A549 (cell line): ENCODE data around the gene PRSS22. TPM values are rescaled to one million over a fixed set of nuclear protein-coding genes. Genes with fewer than 3 reads are reported as not detected.
A peak's percentile ranks its signal among the peaks of the same experiment; 100 is the strongest.

Experiments
- ATAC-seq, 2 experiments: fragments of 200-7000 bp in 1 of 2; fragments of >200 bp in 1 of 2; cut with Nextera tagmentation in 1 of 2; cut with Tn5 transposase in 1 of 2; 3 replicates each; pipeline versions ENCODE4 v1.8.0 to v1.9.1; 2018 to 2020; ENCODE audit warnings: mild to moderate bottlenecking in 1 of 2, moderate library complexity in 1 of 2
- CTCF ChIA-PET: fragments of 300-600 bp; sonication (Branson Sonifier 250); formaldehyde crosslinking; extraction: SDS; loops from one replicate; lab custom pipeline; 2021; ENCODE audit warnings: antibody characterized with exemption, inconsistent platforms; lab: Yijun Ruan, JAX
- POLR2A ChIA-PET: fragments of 350-600 bp; formaldehyde crosslinking; extraction: SDS; loops from one replicate; lab custom pipeline; 2021; ENCODE audit warnings: antibody characterized with exemption, inconsistent platforms; lab: Yijun Ruan, JAX
- DNase-seq, 2 experiments: peaks; one replicate each; pipeline versions ENCODE4 v3.0.0 to v3.0.0-alpha.2; 2011 to 2016; ENCODE audit warnings: low read depth in 1 of 2, low spot score in 1 of 2
- FAIRE-seq: peaks from 2 replicates; lab custom pipeline; 2011; peaks lifted over from hg19 to GRCh38; lab: Jason Lieb, UNC
- H3K27ac ChIP-seq, 2 experiments: fragments of >200 bp; sonication (Bioruptor Twin); formaldehyde crosslinking; 3 replicates each; pipeline ENCODE4 v1.5.1; 2016 to 2017
- H3K4me1 ChIP-seq: fragments of >200 bp; sonication (Bioruptor Twin); formaldehyde crosslinking; 3 replicates; pipeline ENCODE4 v1.6.1; 2016
- H3K4me2 ChIP-seq: fragments of >200 bp; sonication (Bioruptor Twin); formaldehyde crosslinking; 3 replicates; pipeline ENCODE4 v1.6.1; 2016
- H3K4me3 ChIP-seq: fragments of >200 bp; sonication (Bioruptor Twin); formaldehyde crosslinking; 3 replicates; pipeline ENCODE4 v1.5.1; 2016
- H3K9me3 ChIP-seq: fragments of >200 bp; sonication (Bioruptor Twin); formaldehyde crosslinking; 3 replicates; pipeline ENCODE4 v1.6.1; 2016
- BCL3 ChIP-seq: fragments of >200 bp; sonication (Bioruptor Twin); formaldehyde crosslinking; IDR thresholded peaks from 3 replicates; pipeline ENCODE4 v1.6.1; 2016
- BHLHE40 ChIP-seq: IDR thresholded peaks from 2 replicates; pipeline ENCODE4 v1.6.1; 2012; ENCODE audit warnings: low read depth, low read length, inconsistent platforms
- CBX8 ChIP-seq: fragments of 200-600 bp; sonication (generic); IDR thresholded peaks from 2 replicates; pipeline ENCODE4 v1.6.1; 2016
- E2F6 ChIP-seq: IDR thresholded peaks from 2 replicates; pipeline ENCODE4 v1.6.1; 2012; ENCODE audit warnings: low read depth, borderline replicate concordance
- EHF ChIP-seq: fragments of 250-450 bp; sonication (Bioruptor Pico); IDR thresholded peaks from 2 replicates; pipeline ENCODE4 v1.5.0; 2020; ENCODE audit warnings: mild to moderate bottlenecking
- ELK1 ChIP-seq: fragments of 150-350 bp; IDR thresholded peaks from 2 replicates; pipeline ENCODE4 v1.6.1; 2014; ENCODE audit warnings: low read depth, mild to moderate bottlenecking, low read length
- ESRRA ChIP-seq: fragments of 150-350 bp; IDR thresholded peaks from 2 replicates; pipeline ENCODE4 v1.6.1; 2014; ENCODE audit warnings: mild to moderate bottlenecking, low read length, borderline replicate concordance
- FOXS1 ChIP-seq: fragments of 250-450 bp; sonication (Bioruptor Pico); IDR thresholded peaks from 2 replicates; pipeline ENCODE4 v1.5.0; 2020; ENCODE audit warnings: mild to moderate bottlenecking, moderate library complexity
- GATA3 ChIP-seq: IDR thresholded peaks from 2 replicates; pipeline ENCODE4 v1.6.1; 2012; ENCODE audit warnings: borderline replicate concordance
- HMGXB4 ChIP-seq: fragments of 250-450 bp; sonication (Bioruptor Pico); IDR thresholded peaks from 2 replicates; pipeline ENCODE4 v1.5.0; 2021; ENCODE audit warnings: mild to moderate bottlenecking, moderate library complexity, borderline replicate concordance
- KDM5A ChIP-seq: fragments of 200-600 bp; sonication (generic); IDR thresholded peaks from 2 replicates; pipeline ENCODE4 v1.6.1; 2016; ENCODE audit warnings: antibody characterized with exemption, mild to moderate bottlenecking
- NR3C1 ChIP-seq: fragments of >200 bp; sonication (Bioruptor Twin); formaldehyde crosslinking; IDR thresholded peaks from 3 replicates; pipeline ENCODE4 v1.6.1; 2017
- POLR2AphosphoS2 ChIP-seq: conservative IDR thresholded peaks from 2 replicates; pipeline ENCODE4 v1.6.1; 2012; ENCODE audit warnings: low read length, improper control_type of control experiment, inconsistent platforms
- RAD21 ChIP-seq, 2 experiments: fragments of >200 bp in 1 of 2; sonication (Bioruptor Twin) in 1 of 2; formaldehyde crosslinking in 1 of 2; IDR thresholded peaks in 1 of 2; conservative IDR thresholded peaks in 1 of 2; 2 replicates in 1 of 2; 3 replicates in 1 of 2; pipeline ENCODE4 v1.6.1; 2012 to 2018; ENCODE audit warnings: inconsistent platforms in 1 of 2
- RCOR1 ChIP-seq: fragments of 150-350 bp; IDR thresholded peaks from 2 replicates; pipeline ENCODE4 v1.6.1; 2014; ENCODE audit warnings: antibody characterized with exemption, low read length, low read depth
- SREBF2 ChIP-seq: fragments of 450-650 bp; IDR thresholded peaks from 2 replicates; pipeline ENCODE4 v1.6.1; 2014; ENCODE audit warnings: mild to moderate bottlenecking, moderate library complexity
- TP53 ChIP-seq: fragments of 250-450 bp; sonication (Bioruptor Pico); IDR thresholded peaks from 2 replicates; pipeline ENCODE4 v1.5.0; 2021; ENCODE audit warnings: mild to moderate bottlenecking, moderate library complexity
- ZFP36 ChIP-seq: fragments of 450-650 bp; IDR thresholded peaks from 2 replicates; pipeline ENCODE4 v1.6.1; 2014; ENCODE audit warnings: borderline replicate concordance; ENCODE audit not compliant: partially characterized antibody
- ZSCAN20 ChIP-seq: fragments of 250-450 bp; sonication (Bioruptor Pico); IDR thresholded peaks from 2 replicates; pipeline ENCODE4 v1.8.0; 2022; ENCODE audit warnings: mild to moderate bottlenecking, moderate library complexity
- WGBS: methylation state at CpG from one replicate; pipeline ENCODE4 v1.1.6; 2017; ENCODE audit errors: missing lambda C conversion rate; 5-methylcytosine and 5-hydroxymethylcytosine counted together
- polyA plus RNA-seq, 4 experiments: library from polyadenylated mRNA; depleted of rRNA in 3 of 4; stranded (reverse); fragments of >200 nt; fragmentation: RNase III in 1 of 4; extraction: RNeasy Plus Mini Kit Qiagen cat#74134 plus additional on column Dnase treatment in 1 of 4; gene quantifications; 2 replicates in 3 of 4; 3 replicates in 1 of 4; pipeline ENCODE4 v1.2.3, GENCODE V29; 2011 to 2017

PRSS22 gene
- polyA plus RNA-seq, 2 of the 4 experiments (the other 2 are of a cell fraction), result 0.10 TPM; not detected in 1

- Histone ChIP-seq H3K27ac (peak overlapping the region in 1 of 2 experiments; percentile 90; a peak in 3 of 6 replicates), H3K9me3 (no peaks in the 10 kb centered on the region), H3K4me2 (no peak overlapping the region), H3K4me1 (peaks cover 37% of the 10 kb centered on the region), H3K4me3 (no peak overlapping the region)
- WGBS, result 85% methylated on average over 16 of the region's 18 CpGs
- ChIA-PET POLR2A (no interaction called here), CTCF (interaction anchor here (0.5 to 5.1 kb wide), 7 partner anchors 10 to 85 kb away, joined by 3 to 55 read pairs (median 6); no protein-coding TSS in a partner anchor)
- ATAC-seq (no peak), FAIRE-seq (no peak), DNase-seq (no peak)
- no peak for TF ChIP-seq ELK1
- no peak for TF ChIP-seq RCOR1
- no peak for TF ChIP-seq EHF (CRISPR knock-in tag)
- TF ChIP-seq HMGXB4 (CRISPR knock-in tag), result no peak
- TF ChIP-seq CBX8, result no peak
- TF ChIP-seq ESRRA, result no peak
- TF ChIP-seq TP53 (CRISPR knock-in tag), result no peak
- no peak for TF ChIP-seq FOXS1
- TF ChIP-seq POLR2AphosphoS2, result no peak
- TF ChIP-seq RAD21 (conservative IDR thresholded peaks at IDR 0.05 in 1 of 2, IDR thresholded peaks at IDR 0.05 in 1 of 2), result no peak
- no peak for TF ChIP-seq ZSCAN20 (CRISPR knock-in tag)
- TF ChIP-seq E2F6, result no peak
- no peak for TF ChIP-seq KDM5A
- TF ChIP-seq SREBF2, result no peak
- TF ChIP-seq NR3C1, result no peak
- TF ChIP-seq BHLHE40, result no peak
- no peak for TF ChIP-seq GATA3
Observed at GRCh38 chr16:2841606-2842339, 16.2 kb downstream of the PRSS22 start.

- FAIRE-seq (no peak), DNase-seq (no peak), ATAC-seq (no peak)
- POLR2A ChIA-PET, result interaction anchor here (3.2 kb wide), 1 partner anchor 27 kb away, joined by 52 read pairs; no protein-coding TSS in a partner anchor
- Histone ChIP-seq H3K4me1 (peaks cover 38% of the 10 kb centered on the region), H3K4me2 (no peak overlapping the region), H3K27ac (peak overlapping the region in 1 of 2 experiments; percentile 90; a peak in 2 of 6 replicates), H3K9me3 (no peaks in the 10 kb centered on the region), H3K4me3 (no peak overlapping the region)
- 82% methylated on average over 9 of the region's 12 CpGs for WGBS
- CTCF ChIA-PET, result interaction anchor here (1.0 to 3.8 kb wide), 4 partner anchors 11 to 77 kb away, joined by 3 to 295 read pairs (median 89); partner anchors contain the start of gene FLYWCH1
- no peak for TF ChIP-seq BCL3
- no peak for TF ChIP-seq ZFP36
- TF ChIP-seq FOXS1, result no peak
Observed at GRCh38 chr16:2840914-2841313, 17.1 kb downstream of the PRSS22 start.
